Peyer's patch (tissue), 4 donors: ENCODE data around the gene SERINC2.

Experiments
- CTCF ChIP-seq, 6 experiments: fragments of 450-650 bp in 4 of 6; fragments of 200-600 bp in 2 of 6; sonication (generic) in 1 of 6; IDR thresholded peaks; one replicate each; pipeline ENCODE4 v1.5.1; 2017 to 2019; ENCODE audit warnings: antibody characterized with exemption in 6 of 6, mild to moderate bottlenecking in 3 of 6, moderate library complexity in 1 of 6
- POLR2A ChIP-seq, 2 donors: fragments of 450-650 bp; IDR thresholded peaks; one replicate each; pipeline ENCODE4 v1.5.1; 2017; ENCODE audit warnings: antibody characterized with exemption in 2 of 2, mild to moderate bottlenecking in 2 of 2, moderate library complexity in 2 of 2

GRCh38 chr1:31416101-31416736, 3.2 kb downstream of the SERINC2 start:
- no peak for TF ChIP-seq CTCF (IDR thresholded peaks at IDR 0.05)
- TF ChIP-seq POLR2A (IDR thresholded peaks at IDR 0.05): no peak
